Calu3 (cell line): ENCODE results near the gene OTOGL. TPM values are rescaled to one million over a fixed set of nuclear protein-coding genes. Genes with fewer than 3 reads are reported as not detected.

Experiments used
- BruUV-seq: library from RNA; stranded (reverse); fragments of 400-500 nt; replicated peaks from 2 replicates; lab custom pipeline; 2021; lab: Mats Ljungman, UMichigan
- CTCF ChIA-PET: fragments of 300-600 bp; sonication (Branson Sonifier 250); formaldehyde crosslinking; loops from one replicate; lab custom pipeline; 2022; ENCODE audit warnings: antibody characterized with exemption; lab: Charles Lee
- DNase-seq: peaks from one replicate; pipeline ENCODE4 v3.0.0; 2022
- H3K27ac Mint-ChIP-seq: one replicate; pipeline ENCODE4 v1.8.0; 2022; ENCODE audit warnings: mixed read lengths; ENCODE audit not compliant: unreplicated experiment
- H3K27me3 Mint-ChIP-seq: one replicate; pipeline ENCODE4 v1.8.0; 2022; ENCODE audit warnings: mixed read lengths; ENCODE audit not compliant: unreplicated experiment
- H3K36me3 Mint-ChIP-seq: one replicate; pipeline ENCODE4 v1.8.0; 2022; ENCODE audit warnings: mild to moderate bottlenecking, moderate library complexity, mixed read lengths; ENCODE audit not compliant: insufficient read depth, unreplicated experiment
- H3K4me1 Mint-ChIP-seq: one replicate; pipeline ENCODE4 v1.8.0; 2022; ENCODE audit warnings: mild to moderate bottlenecking, low read depth, mixed read lengths; ENCODE audit not compliant: unreplicated experiment
- H3K4me3 Mint-ChIP-seq: one replicate; pipeline ENCODE4 v1.8.0; 2022; ENCODE audit warnings: mild to moderate bottlenecking, low read depth, moderate library complexity, mixed read lengths; ENCODE audit not compliant: unreplicated experiment
- H3K9me3 Mint-ChIP-seq: one replicate; pipeline ENCODE4 v1.8.0; 2022; ENCODE audit warnings: low read depth, mixed read lengths; ENCODE audit not compliant: unreplicated experiment
- CTCF ChIP-seq: fragments of 200-600 bp; IDR thresholded peaks from one replicate; pipeline ENCODE4 v1.8.0; 2022; ENCODE audit warnings: antibody characterized with exemption; ENCODE audit not compliant: unreplicated experiment
- intact Hi-C: fragments of 100-400 bp; cut with micrococcal nuclease; formaldehyde crosslinking; loops from one replicate; pipeline ENCODE4 v1.10.0; 2022; ENCODE audit not compliant: unreplicated experiment
- total RNA-seq: library from RNA; stranded (reverse); gene quantifications from 2 replicates; pipeline ENCODE4 v1.2.3, GENCODE V29; 2022

The OTOGL gene
- total RNA-seq, 1 experiment from 2014 or later = 0.09 TPM

DNA sequence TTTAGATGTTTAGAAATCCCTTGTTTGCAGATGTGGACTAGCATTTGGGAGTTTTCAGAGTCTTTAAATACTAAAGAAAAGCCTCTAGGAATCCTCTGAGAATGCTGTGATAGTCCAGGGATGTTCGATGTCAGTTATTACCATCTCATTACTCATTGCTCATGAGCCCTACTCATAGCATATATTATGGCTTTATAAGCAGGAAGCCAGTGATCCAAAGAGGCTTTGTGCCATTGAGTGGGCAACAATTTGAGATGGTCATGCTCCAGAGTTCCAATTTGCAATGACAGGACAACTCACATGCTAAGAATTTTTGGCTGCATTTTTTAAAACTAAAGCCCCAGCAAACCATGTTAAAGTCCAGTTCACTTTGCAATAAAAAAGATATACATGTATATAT lies 163.0 kb downstream of the OTOGL start:
- Mint-ChIP-seq H3K9me3 (no peaks in the 10 kb centered on the region), H3K36me3 (no peaks in the 10 kb centered on the region), H3K4me3 (no peak overlapping the region), H3K27ac (no peak overlapping the region), H3K4me1 (no peaks in the 10 kb centered on the region), H3K27me3 (no peaks in the 10 kb centered on the region)
- intact Hi-C loops = no loop called here
- CTCF ChIA-PET = no interaction called here
- BruUV-seq = no TSS peak
- TF ChIP-seq CTCF = no peak
- DNase-seq = no peak

DNA sequence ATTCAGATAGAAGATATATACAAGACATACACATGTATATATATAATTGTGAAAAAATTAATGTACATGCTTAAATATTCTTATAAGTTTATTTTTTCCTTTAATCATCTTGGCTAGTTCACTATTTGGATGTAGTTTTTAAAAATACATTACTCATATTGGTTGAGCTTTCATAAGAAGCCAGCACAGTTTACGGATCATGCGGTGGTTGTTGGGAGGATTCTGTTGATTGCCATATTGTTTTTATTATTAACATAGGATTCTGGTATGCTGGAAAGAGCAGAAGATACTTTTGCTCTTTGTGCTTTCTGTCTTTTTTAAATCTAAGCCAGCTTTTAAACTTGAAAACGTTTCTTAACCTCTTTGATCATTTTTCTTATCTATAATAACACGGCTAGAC lies 163.4 kb downstream of the OTOGL start:
- CTCF ChIA-PET = no interaction called here
- no peaks in the 10 kb centered on the region for H3K4me1 Mint-ChIP-seq
- H3K4me3 Mint-ChIP-seq = no peak overlapping the region
- no peak for TF ChIP-seq CTCF
- no peaks in the 10 kb centered on the region for H3K36me3 Mint-ChIP-seq
- intact Hi-C loops = no loop called here
- DNase-seq = no peak
- H3K27ac Mint-ChIP-seq = no peak overlapping the region
- no peaks in the 10 kb centered on the region for H3K27me3 Mint-ChIP-seq
- H3K9me3 Mint-ChIP-seq = no peaks in the 10 kb centered on the region
- no TSS peak for BruUV-seq

- CTCF ChIA-PET = no interaction called here
- BruUV-seq = no TSS peak
- DNase-seq = no peak
- intact Hi-C loops = no loop called here
- Mint-ChIP-seq H3K27me3 (no peaks in the 10 kb centered on the region), H3K9me3 (no peaks in the 10 kb centered on the region), H3K36me3 (no peaks in the 10 kb centered on the region), H3K27ac (no peak overlapping the region), H3K4me1 (peaks cover 14% of the 10 kb centered on the region), H3K4me3 (no peak overlapping the region)
- no peak for TF ChIP-seq CTCF
Measured at GRCh38 chr12:80264386-80264785, 165.0 kb downstream of the OTOGL start.

DNA sequence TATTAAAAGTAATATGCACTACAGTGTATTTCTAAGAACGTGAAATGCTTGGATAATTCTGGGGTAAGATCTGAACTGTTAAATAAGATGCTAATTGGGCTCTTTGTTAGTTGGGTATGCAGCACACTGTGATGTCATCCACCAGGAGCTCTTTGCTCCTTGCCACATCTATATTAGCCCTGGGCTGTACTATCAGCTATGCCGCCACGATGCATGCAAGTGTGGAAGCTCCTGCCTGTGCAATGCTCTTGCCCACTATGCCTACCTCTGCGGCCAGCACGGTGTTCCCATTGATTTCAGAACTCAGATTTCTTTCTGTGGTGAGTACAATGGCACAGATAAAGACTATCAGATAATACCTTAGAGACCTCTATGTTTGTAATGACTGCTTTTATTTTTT lies 165.6 kb downstream of the OTOGL start:
- no peak for TF ChIP-seq CTCF
- no TSS peak for BruUV-seq
- CTCF ChIA-PET = no interaction called here
- no peak for DNase-seq
- H3K4me1 Mint-ChIP-seq = peaks cover 19% of the 10 kb centered on the region
- H3K4me3 Mint-ChIP-seq = no peak overlapping the region
- H3K36me3 Mint-ChIP-seq = no peaks in the 10 kb centered on the region
- no peaks in the 10 kb centered on the region for H3K9me3 Mint-ChIP-seq
- intact Hi-C loops = no loop called here
- H3K27me3 Mint-ChIP-seq = no peaks in the 10 kb centered on the region
- no peak overlapping the region for H3K27ac Mint-ChIP-seq
